ENCODE data around the gene SEMA5A. TPM values are rescaled to one million over a fixed set of nuclear protein-coding genes. Genes with fewer than 3 reads are reported as not detected.

SEMA5A gene
- total RNA-seq, 1 experiment from 2014 or later, result 0.15 TPM

GRCh38 chr5:9283473-9283872 is 262.4 kb downstream of the SEMA5A start:
- Histone ChIP-seq H3K4me3 (ENCODE audit: low read depth in 2 of 2, low read length in 2 of 2) (no peak overlapping the region), H3K27me3 (ENCODE audit: control insufficient read depth, insufficient read depth, low read length) (no peaks in the 10 kb centered on the region), H3K36me3 (ENCODE audit: control insufficient read depth, insufficient read depth, low read length) (no peaks in the 10 kb centered on the region), H3K4me1 (ENCODE audit: control insufficient read depth, insufficient read depth, low read length) (no peaks in the 10 kb centered on the region), H3K27ac (ENCODE audit: low read length) (no peak overlapping the region), H3K9me3 (ENCODE audit: control insufficient read depth, insufficient read depth, low read depth, low read length) (no peaks in the 10 kb centered on the region)
- no peak for DNase-seq (ENCODE audit: low read depth, low spot score)
- no peak for TF ChIP-seq REST (IDR thresholded peaks at IDR 0.05; ENCODE audit: insufficient read depth in 1 of 2, low read depth in 2 of 2, low read length in 1 of 2)
- TF ChIP-seq CTCF (IDR thresholded peaks at IDR 0.05), result no peak
- TF ChIP-seq SIN3A (IDR thresholded peaks at IDR 0.05; ENCODE audit: borderline replicate concordance, insufficient read depth, low read depth, low read length), result no peak
- no peak for TF ChIP-seq POLR2AphosphoS5 (IDR thresholded peaks at IDR 0.05; ENCODE audit: low read depth, low read length)
- no peak for TF ChIP-seq TCF7L2 (IDR thresholded peaks at IDR 0.05; ENCODE audit: low read depth, low read length)
- CTCF ChIA-PET, result no interaction called here
- in situ Hi-C loops (cut with HindIII; ENCODE audit: low pct_unique_long_range_greater_than_20kb, low sequenced_read_pairs), result no loop called here
- POLR2A ChIA-PET, result no interaction called here
- BruUV-seq (replicated peaks), result no TSS peak
- intact Hi-C loops (cut with micrococcal nuclease; ENCODE audit: unreplicated experiment), result no loop called here
- ATAC-seq, result no peak

- H3K9me3 ChIP-seq (ENCODE audit: control insufficient read depth, insufficient read depth, low read depth, low read length), result no peaks in the 10 kb centered on the region
- no peak overlapping the region for H3K4me3 ChIP-seq (ENCODE audit: low read depth in 2 of 2, low read length in 2 of 2)
- no peaks in the 10 kb centered on the region for H3K36me3 ChIP-seq (ENCODE audit: control insufficient read depth, insufficient read depth, low read length)
- no peak overlapping the region for H3K27ac ChIP-seq (ENCODE audit: low read length)
- BruUV-seq (replicated peaks), result no TSS peak
- ChIA-PET POLR2A (no interaction called here), CTCF (no interaction called here)
- TF ChIP-seq TCF7L2 (IDR thresholded peaks at IDR 0.05; ENCODE audit: low read depth, low read length) (no peak), REST (IDR thresholded peaks at IDR 0.05; ENCODE audit: insufficient read depth in 1 of 2, low read depth in 2 of 2, low read length in 1 of 2) (no peak), CTCF (IDR thresholded peaks at IDR 0.05) (no peak), POLR2AphosphoS5 (IDR thresholded peaks at IDR 0.05; ENCODE audit: low read depth, low read length) (no peak), SIN3A (IDR thresholded peaks at IDR 0.05; ENCODE audit: borderline replicate concordance, insufficient read depth, low read depth, low read length) (no peak)
- ATAC-seq (no peak), DNase-seq (ENCODE audit: low read depth, low spot score) (no peak)
- intact Hi-C loops (cut with micrococcal nuclease; ENCODE audit: unreplicated experiment) (no loop called here), in situ Hi-C loops (cut with HindIII; ENCODE audit: low pct_unique_long_range_greater_than_20kb, low sequenced_read_pairs) (no loop called here)
- H3K4me1 ChIP-seq (ENCODE audit: control insufficient read depth, insufficient read depth, low read length), result no peaks in the 10 kb centered on the region
- H3K27me3 ChIP-seq (ENCODE audit: control insufficient read depth, insufficient read depth, low read length), result no peaks in the 10 kb centered on the region
Observed at GRCh38 chr5:9283021-9283420, 262.9 kb downstream of the SEMA5A start.
